Inflammatory macrophage treated with lipopolysaccharide for 1 hour (primary cell): ENCODE measurements around the gene EVI5L.
"Not testable (repeated sequence)": the region's sequence is repeated elsewhere in the genome, so short reads cannot be mapped to it uniquely, and the experiment has no call there.

ENCODE experiments used
- DNase-seq, 2 donors: peaks; one replicate each; pipeline ENCODE4 v3.0.0-alpha.2; 2020 to 2022

The EVI5L gene

GRCh38 chr19:7848779-7849457, 18.9 kb downstream of the EVI5L start:
- no peak for DNase-seq

- DNase-seq: no peak
These were observed 19.6 kb downstream of the EVI5L start for GRCh38 chr19:7849631-7849999.

GRCh38 chr19:7850000-7850813, 20.2 kb downstream of the EVI5L start:
- DNase-seq: no peak

- DNase-seq: no peak
These were observed 21.1 kb downstream of the EVI5L start for GRCh38 chr19:7850945-7851622.

- no peak for DNase-seq
These were observed 21.8 kb downstream of the EVI5L start for GRCh38 chr19:7851623-7852500.

- peak in 1 of 2 donors; percentile 60 for DNase-seq
These were observed 23.1 kb downstream of the EVI5L start for GRCh38 chr19:7852851-7853769.

GRCh38 chr19:7853770-7854128, 23.7 kb downstream of the EVI5L start:
- no peak for DNase-seq

GRCh38 chr19:7855426-7856108, 25.5 kb downstream of the EVI5L start:
- DNase-seq: no peak

- no peak for DNase-seq
These were observed 26.1 kb downstream of the EVI5L start for GRCh38 chr19:7856109-7856591.

GRCh38 chr19:7856679-7857663, 27.0 kb downstream of the EVI5L start:
- DNase-seq: no peak

- DNase-seq: no peak
These were observed 27.7 kb downstream of the EVI5L start for GRCh38 chr19:7857727-7858108.

GRCh38 chr19:7858109-7858770, 28.2 kb downstream of the EVI5L start:
- DNase-seq: no peak

GRCh38 chr19:7859087-7859486, 29.1 kb downstream of the EVI5L start:
- DNase-seq: not testable (repeated sequence)

GRCh38 chr19:7859831-7860713, 30.1 kb downstream of the EVI5L start:
- DNase-seq: no peak

- DNase-seq: no peak
These were observed 30.9 kb downstream of the EVI5L start for GRCh38 chr19:7860714-7861618.

GRCh38 chr19:7861619-7862412, 31.8 kb downstream of the EVI5L start:
- no peak for DNase-seq
